Neural progenitor cell (in vitro differentiated cells): ENCODE data around the gene SPEF2. TPM values are rescaled to one million over a fixed set of nuclear protein-coding genes. Genes with fewer than 3 reads are reported as not detected.
A peak's percentile ranks its signal among the peaks of the same experiment; 100 is the strongest.

Source experiments
- DNase-seq: peaks from one replicate; pipeline ENCODE4 v3.0.0-alpha.2; 2016; ENCODE audit warnings: low spot score
- H2AFZ ChIP-seq: fragments of 200-600 bp; sonication (generic); replicated peaks from 2 replicates; pipeline ENCODE4 v1.6.1; 2016; ENCODE audit warnings: antibody characterized with exemption
- H3F3A ChIP-seq: fragments of 200-600 bp; sonication (generic); 2 replicates; pipeline ENCODE4 v1.6.1; 2016; ENCODE audit warnings: antibody characterized with exemption, low read depth
- H3K27ac ChIP-seq: fragments of 200-600 bp; sonication (generic); 2 replicates; pipeline ENCODE4 v1.5.1; 2016; ENCODE audit warnings: mild to moderate bottlenecking
- H3K27me3 ChIP-seq: fragments of 200-600 bp; sonication (generic); 2 replicates; pipeline ENCODE4 v1.6.1; 2016; ENCODE audit warnings: mild to moderate bottlenecking, moderate library complexity
- H3K36me3 ChIP-seq: fragments of 200-600 bp; sonication (generic); 2 replicates; pipeline ENCODE4 v1.5.1; 2016
- H3K4me1 ChIP-seq: fragments of 200-600 bp; sonication (generic); 2 replicates; pipeline ENCODE4 v1.6.1; 2016; ENCODE audit warnings: mixed run types
- H3K4me2 ChIP-seq: fragments of 200-600 bp; sonication (generic); 2 replicates; pipeline ENCODE4 v1.6.1; 2016
- H3K4me3 ChIP-seq: fragments of 200-600 bp; sonication (generic); 2 replicates; pipeline ENCODE4 v1.5.1; 2016
- H3K79me2 ChIP-seq: fragments of 200-600 bp; sonication (generic); 2 replicates; pipeline ENCODE4 v1.6.1; 2016; ENCODE audit warnings: low read depth
- H3K9ac ChIP-seq: fragments of 200-600 bp; sonication (generic); 2 replicates; pipeline ENCODE4 v1.6.1; 2016
- H3K9me3 ChIP-seq: fragments of 200-600 bp; sonication (generic); 2 replicates; pipeline ENCODE4 v1.5.1; 2016; ENCODE audit warnings: low read depth
- H4K20me1 ChIP-seq: fragments of 200-600 bp; sonication (generic); 2 replicates; pipeline ENCODE4 v1.6.1; 2016; ENCODE audit warnings: low read depth
- H3K27ac Mint-ChIP-seq: 3 replicates; pipeline ENCODE4 v1.8.0; 2021; ENCODE audit warnings: mixed read lengths
- H3K27me3 Mint-ChIP-seq: 2 replicates; pipeline ENCODE4 v1.8.0; 2022; ENCODE audit warnings: low read depth, mild to moderate bottlenecking, inconsistent platforms, moderate library complexity, mixed read lengths; ENCODE audit not compliant: insufficient read depth
- H3K36me3 Mint-ChIP-seq: 3 replicates; pipeline ENCODE4 v1.8.0; 2021; ENCODE audit warnings: mixed read lengths
- H3K4me1 Mint-ChIP-seq: 3 replicates; pipeline ENCODE4 v1.8.0; 2021; ENCODE audit warnings: mixed read lengths
- H3K4me3 Mint-ChIP-seq: 3 replicates; pipeline ENCODE4 v1.8.0; 2021; ENCODE audit warnings: mild to moderate bottlenecking, moderate library complexity, mixed read lengths
- H3K9me3 Mint-ChIP-seq: 3 replicates; pipeline ENCODE4 v1.8.0; 2020; ENCODE audit warnings: mixed read lengths
- CTCF ChIP-seq: fragments of 200-600 bp; sonication (generic); IDR thresholded peaks from 2 replicates; pipeline ENCODE4 v1.5.1; 2017; ENCODE audit warnings: antibody characterized with exemption, mild to moderate bottlenecking
- EZH2 ChIP-seq: fragments of 200-600 bp; sonication (generic); IDR thresholded peaks from 2 replicates; pipeline ENCODE4 v1.6.1; 2017; ENCODE audit warnings: antibody characterized with exemption, mild to moderate bottlenecking, moderate library complexity
- EZH2phosphoT487 ChIP-seq: fragments of 200-600 bp; sonication (generic); IDR thresholded peaks from 2 replicates; pipeline ENCODE4 v1.6.1; 2017; ENCODE audit warnings: antibody characterized with exemption
- total RNA-seq: library from RNA; depleted of rRNA; stranded (reverse); fragments of >200 nt; gene quantifications from 2 replicates; pipeline ENCODE4 v1.2.3, GENCODE V29; 2015; ENCODE audit warnings: low replicate concordance

The SPEF2 gene
- total RNA-seq, 1 donor from 2014 or later: 5.8 TPM

- Mint-ChIP-seq H3K27me3 (no peaks in the 10 kb centered on the region), H3K36me3 (no peaks in the 10 kb centered on the region), H3K27ac (no peak overlapping the region), H3K9me3 (peaks cover 5% of the 10 kb centered on the region), H3K4me1 (peaks cover 8% of the 10 kb centered on the region), H3K4me3 (no peak overlapping the region)
- no peak overlapping the region for H3K4me3 ChIP-seq
- H3K27me3 ChIP-seq: peaks cover 88% of the 10 kb centered on the region
- H3K9me3 ChIP-seq: no peaks in the 10 kb centered on the region
- no peak overlapping the region for H3K27ac ChIP-seq
- no peak for DNase-seq
- H3F3A ChIP-seq: no peaks in the 10 kb centered on the region
- no peak overlapping the region for H3K9ac ChIP-seq
- no peaks in the 10 kb centered on the region for H3K4me1 ChIP-seq
- peak overlapping the region; percentile 90 for H2AFZ ChIP-seq
- no peak overlapping the region for H3K4me2 ChIP-seq
- TF ChIP-seq EZH2phosphoT487 (no peak), EZH2 (no peak), CTCF (no peak)
- no peaks in the 10 kb centered on the region for H3K36me3 ChIP-seq
- H3K79me2 ChIP-seq: no peaks in the 10 kb centered on the region
- H4K20me1 ChIP-seq: no peaks in the 10 kb centered on the region
Measured at GRCh38 chr5:35743644-35744043, 126.0 kb downstream of the SPEF2 start.

- Histone ChIP-seq H3K4me3 (no peak overlapping the region), H3K27me3 (peaks cover 91% of the 10 kb centered on the region), H3F3A (no peaks in the 10 kb centered on the region), H3K79me2 (no peaks in the 10 kb centered on the region), H3K9ac (no peak overlapping the region), H3K36me3 (no peaks in the 10 kb centered on the region), H3K4me1 (no peaks in the 10 kb centered on the region), H3K4me2 (no peak overlapping the region), H3K9me3 (no peaks in the 10 kb centered on the region), H3K27ac (no peak overlapping the region), H2AFZ (peak overlapping the region; percentile 90), H4K20me1 (no peaks in the 10 kb centered on the region)
- H3K27me3 Mint-ChIP-seq: no peaks in the 10 kb centered on the region
- peaks cover 2% of the 10 kb centered on the region for H3K9me3 Mint-ChIP-seq
- TF ChIP-seq EZH2 (no peak), CTCF (no peak), EZH2phosphoT487 (no peak)
- no peak overlapping the region for H3K4me3 Mint-ChIP-seq
- H3K4me1 Mint-ChIP-seq: peaks cover 6% of the 10 kb centered on the region
- no peak overlapping the region for H3K27ac Mint-ChIP-seq
- DNase-seq: no peak
- H3K36me3 Mint-ChIP-seq: no peaks in the 10 kb centered on the region
Measured at GRCh38 chr5:35745193-35745592, 127.5 kb downstream of the SPEF2 start.

GRCh38 chr5:35745660-35746059, 128.0 kb downstream of the SPEF2 start:
- Histone ChIP-seq H3K4me2 (no peak overlapping the region), H3K4me1 (no peaks in the 10 kb centered on the region), H3K79me2 (no peaks in the 10 kb centered on the region), H3K9ac (no peak overlapping the region), H3K4me3 (no peak overlapping the region), H3K9me3 (no peaks in the 10 kb centered on the region), H3K27ac (no peak overlapping the region), H4K20me1 (no peaks in the 10 kb centered on the region), H3K36me3 (no peaks in the 10 kb centered on the region), H2AFZ (no peak overlapping the region), H3F3A (no peaks in the 10 kb centered on the region), H3K27me3 (peaks cover 91% of the 10 kb centered on the region)
- DNase-seq: no peak
- Mint-ChIP-seq H3K27me3 (no peaks in the 10 kb centered on the region), H3K4me3 (no peak overlapping the region), H3K27ac (no peak overlapping the region), H3K4me1 (peaks cover 6% of the 10 kb centered on the region), H3K36me3 (no peaks in the 10 kb centered on the region), H3K9me3 (peaks cover 2% of the 10 kb centered on the region)
- TF ChIP-seq EZH2 (no peak), EZH2phosphoT487 (no peak), CTCF (no peak)
